Progenitor cell of endocrine pancreas (in vitro differentiated cells): Measurements from ENCODE around the gene DVL2. TPM values are rescaled to one million over a fixed set of nuclear protein-coding genes. Genes with fewer than 3 reads are reported as not detected.
A peak's percentile ranks its signal among the peaks of the same experiment; 100 is the strongest.

Experiments used
- DNase-seq: peaks from one replicate; pipeline ENCODE4 v3.0.0; 2021; ENCODE audit warnings: low spot score; ENCODE audit not compliant: unreplicated experiment
- H3K27ac Mint-ChIP-seq: 2 replicates; pipeline ENCODE4 v1.8.0; 2021; ENCODE audit warnings: mild to moderate bottlenecking, moderate library complexity, mixed read lengths
- H3K27me3 Mint-ChIP-seq: 2 replicates; pipeline ENCODE4 v1.8.0; 2021; ENCODE audit warnings: mixed read lengths
- H3K36me3 Mint-ChIP-seq: 2 replicates; pipeline ENCODE4 v1.8.0; 2022; ENCODE audit warnings: mixed read lengths; ENCODE audit not compliant: insufficient read depth
- H3K4me1 Mint-ChIP-seq: 2 replicates; pipeline ENCODE4 v1.8.0; 2021; ENCODE audit warnings: low read depth, mixed read lengths
- H3K4me3 Mint-ChIP-seq: 2 replicates; pipeline ENCODE4 v1.8.0; 2021; ENCODE audit warnings: low read depth, mild to moderate bottlenecking, moderate library complexity, mixed read lengths
- H3K9me3 Mint-ChIP-seq: 2 replicates; pipeline ENCODE4 v1.8.0; 2021; ENCODE audit warnings: low read depth, mixed read lengths
- total RNA-seq: library from RNA; stranded (reverse); gene quantifications from 2 replicates; pipeline ENCODE4 v1.2.1, GENCODE V29; 2021
- TF ChIP-seq, protein P1 (sequence below): fragments of 200-600 bp; sonication (generic); IDR thresholded peaks from one replicate; pipeline ENCODE4 v1.5.0; 2021; ENCODE audit warnings: antibody characterized with exemption, mild to moderate bottlenecking; ENCODE audit not compliant: unreplicated experiment

Gene DVL2
- total RNA-seq, 1 donor from 2014 or later = 104 TPM

DNA sequence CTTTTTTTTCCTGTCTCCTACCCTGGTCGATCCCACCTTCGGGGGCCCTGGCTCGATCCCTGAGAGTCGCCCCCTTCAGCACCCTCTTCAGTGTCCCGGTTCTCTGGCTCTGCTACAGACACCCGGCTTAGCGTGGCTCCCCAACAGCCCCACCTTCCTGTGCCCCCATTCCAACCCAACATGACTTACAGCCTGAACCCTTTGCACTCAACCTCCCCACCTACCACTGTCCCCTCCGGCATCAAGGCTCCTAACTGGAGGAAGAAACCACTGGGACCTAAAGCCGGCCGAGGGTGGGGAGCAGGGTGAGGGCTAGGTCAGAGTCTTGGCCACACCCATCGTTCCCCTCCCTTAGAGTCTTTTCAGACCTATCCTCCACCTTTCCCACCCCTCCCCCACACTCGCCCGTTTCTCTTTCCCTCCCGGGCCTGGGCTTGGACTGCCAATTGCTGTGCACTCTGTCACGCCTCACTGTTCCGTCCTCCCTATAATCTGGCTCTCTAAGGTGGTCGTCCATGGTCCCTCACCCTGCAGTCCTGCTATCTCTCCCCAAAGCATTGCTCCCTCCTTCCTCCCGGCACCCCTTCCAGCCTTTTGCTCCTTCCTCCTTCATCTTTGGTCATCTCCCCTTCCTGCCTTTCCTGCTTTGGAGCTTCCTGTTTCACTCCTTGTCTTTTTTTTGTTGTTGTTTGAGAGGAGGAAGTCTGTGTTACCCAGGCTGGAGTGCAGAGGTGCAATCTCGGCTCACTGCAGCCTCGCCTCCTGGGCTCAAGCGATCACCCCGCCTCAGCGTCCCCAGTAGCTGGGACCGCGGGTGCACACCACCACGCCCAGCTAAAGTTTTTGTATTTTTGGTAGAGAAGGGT is 28.9 kb upstream of the DVL2 start:
- H3K4me1 Mint-ChIP-seq = peaks cover 36% of the 10 kb centered on the region
- no peaks in the 10 kb centered on the region for H3K9me3 Mint-ChIP-seq
- peak overlapping the region; percentile 99 for H3K27ac Mint-ChIP-seq
- H3K27me3 Mint-ChIP-seq = no peaks in the 10 kb centered on the region
- TF ChIP-seq, protein P1, sequence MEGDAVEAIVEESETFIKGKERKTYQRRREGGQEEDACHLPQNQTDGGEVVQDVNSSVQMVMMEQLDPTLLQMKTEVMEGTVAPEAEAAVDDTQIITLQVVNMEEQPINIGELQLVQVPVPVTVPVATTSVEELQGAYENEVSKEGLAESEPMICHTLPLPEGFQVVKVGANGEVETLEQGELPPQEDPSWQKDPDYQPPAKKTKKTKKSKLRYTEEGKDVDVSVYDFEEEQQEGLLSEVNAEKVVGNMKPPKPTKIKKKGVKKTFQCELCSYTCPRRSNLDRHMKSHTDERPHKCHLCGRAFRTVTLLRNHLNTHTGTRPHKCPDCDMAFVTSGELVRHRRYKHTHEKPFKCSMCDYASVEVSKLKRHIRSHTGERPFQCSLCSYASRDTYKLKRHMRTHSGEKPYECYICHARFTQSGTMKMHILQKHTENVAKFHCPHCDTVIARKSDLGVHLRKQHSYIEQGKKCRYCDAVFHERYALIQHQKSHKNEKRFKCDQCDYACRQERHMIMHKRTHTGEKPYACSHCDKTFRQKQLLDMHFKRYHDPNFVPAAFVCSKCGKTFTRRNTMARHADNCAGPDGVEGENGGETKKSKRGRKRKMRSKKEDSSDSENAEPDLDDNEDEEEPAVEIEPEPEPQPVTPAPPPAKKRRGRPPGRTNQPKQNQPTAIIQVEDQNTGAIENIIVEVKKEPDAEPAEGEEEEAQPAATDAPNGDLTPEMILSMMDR = no peak
- DNase-seq = peak; percentile 54
- H3K4me3 Mint-ChIP-seq = peak overlapping the region; percentile 99
- H3K36me3 Mint-ChIP-seq = peaks cover 4% of the 10 kb centered on the region

DNA sequence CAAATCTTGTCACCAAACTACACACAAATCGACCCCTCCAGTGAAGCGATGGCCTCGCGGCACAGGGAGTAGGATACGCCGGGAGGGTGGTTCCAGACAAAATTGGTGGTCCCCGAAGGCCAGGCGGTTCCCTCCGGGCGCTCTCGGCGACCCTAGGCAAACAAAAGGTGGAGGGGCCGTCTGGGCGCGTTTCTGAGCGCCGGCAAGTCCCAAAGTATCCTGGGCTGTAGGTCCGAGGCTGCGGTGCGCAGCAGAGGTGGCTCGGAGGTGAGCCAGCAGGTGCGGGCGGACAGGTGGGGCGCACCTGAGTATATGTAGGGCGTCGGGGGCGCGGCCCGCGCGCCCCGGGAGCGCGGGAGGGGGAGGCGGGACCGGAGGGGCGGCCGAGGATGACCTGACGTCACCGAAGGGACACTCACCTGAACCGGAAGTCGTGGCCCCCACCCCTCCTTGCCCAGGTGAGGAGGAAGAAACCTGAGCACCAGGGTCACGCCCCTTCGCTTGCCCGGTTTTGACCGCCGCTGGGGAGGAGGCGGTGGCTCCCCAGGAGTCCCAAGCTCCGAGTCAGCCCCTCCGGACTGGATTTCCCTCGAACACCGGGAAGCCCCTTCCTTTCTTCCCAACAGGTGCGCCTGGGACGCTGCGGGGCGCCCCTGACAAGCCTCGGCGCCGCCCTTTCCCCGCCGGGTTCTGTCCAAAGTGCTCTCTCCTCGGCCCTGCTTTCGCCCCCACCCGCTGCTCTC is 28.0 kb upstream of the DVL2 start, which contains the start of gene CLDN7:
TSS of gene CLDN7 (minus strand) at position 287 of the 743 bp plus-strand sequence. CDS start 435 bp downstream, outside the sequence.
- TF ChIP-seq, protein P1 = peak; percentile 49
- DNase-seq = peak; percentile 86
- peak within 1 kb of the TSS; percentile 99 for H3K27ac Mint-ChIP-seq
- peak within 1 kb of the TSS; percentile 99 for H3K4me3 Mint-ChIP-seq
- peaks cover 4% of the 10 kb centered on the region for H3K36me3 Mint-ChIP-seq
- H3K4me1 Mint-ChIP-seq = peaks cover 36% of the 10 kb centered on the region
- H3K9me3 Mint-ChIP-seq = no peaks in the 10 kb centered on the region
- H3K27me3 Mint-ChIP-seq = no peaks in the 10 kb centered on the region

DNA sequence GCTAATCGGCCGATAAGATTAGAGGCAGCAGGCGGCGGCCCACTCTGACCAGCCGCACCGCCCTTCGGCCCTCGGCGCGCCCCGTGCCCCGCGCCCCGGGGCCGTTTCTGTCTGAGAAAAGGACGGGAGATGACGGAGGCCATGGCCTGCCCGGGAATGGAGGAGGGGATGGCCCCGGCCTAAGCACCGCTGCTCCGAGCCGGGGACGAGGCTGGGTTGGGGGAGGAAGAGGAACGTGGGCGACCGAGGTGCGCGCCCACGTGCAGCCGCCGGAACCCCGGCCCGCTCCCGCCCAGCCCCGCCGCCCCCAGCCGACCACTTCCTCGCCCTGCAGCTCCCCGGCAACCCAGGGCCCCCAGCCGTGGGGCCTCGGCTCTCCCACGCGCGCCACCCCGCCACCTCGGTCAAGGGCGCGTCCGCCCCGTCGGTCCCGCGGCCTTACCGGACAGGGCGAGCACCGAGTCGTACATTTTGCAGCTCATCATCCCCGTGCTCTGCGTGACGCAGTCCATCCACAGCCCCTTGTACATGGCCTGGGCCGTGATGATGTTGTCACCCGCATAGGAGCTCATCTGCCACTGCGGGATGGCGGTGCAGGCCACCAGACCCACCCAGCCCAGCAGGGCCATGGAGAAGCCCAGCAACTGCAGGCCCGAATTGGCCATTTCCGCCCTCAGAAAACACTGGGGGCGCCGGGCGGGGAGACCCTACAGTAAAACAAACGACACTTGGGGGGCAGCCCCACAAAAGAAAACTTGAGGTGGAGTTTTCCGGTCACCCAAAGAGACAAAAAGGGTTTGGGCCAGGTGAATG is 27.3 kb upstream of the DVL2 start:
- H3K27ac Mint-ChIP-seq = peak overlapping the region; percentile 99
- H3K36me3 Mint-ChIP-seq = peaks cover 7% of the 10 kb centered on the region

GRCh38 chr17:7260651-7261378 is 26.5 kb upstream of the DVL2 start:
- TF ChIP-seq, protein P1 = no peak
- peak overlapping the region; percentile 99 for H3K4me3 Mint-ChIP-seq
- no peaks in the 10 kb centered on the region for H3K27me3 Mint-ChIP-seq
- peaks cover 9% of the 10 kb centered on the region for H3K36me3 Mint-ChIP-seq
- peaks cover 33% of the 10 kb centered on the region for H3K4me1 Mint-ChIP-seq
- DNase-seq = peak; percentile 62
- peak overlapping the region; percentile 97 for H3K27ac Mint-ChIP-seq
- H3K9me3 Mint-ChIP-seq = no peaks in the 10 kb centered on the region

More for the DNA sequence above, 27.3 kb upstream of the DVL2 start:
- TF ChIP-seq, protein P1 = no peak
- Mint-ChIP-seq H3K9me3 (no peaks in the 10 kb centered on the region), H3K4me1 (peaks cover 33% of the 10 kb centered on the region), H3K4me3 (peak overlapping the region; percentile 99), H3K27me3 (no peaks in the 10 kb centered on the region)
- no peak for DNase-seq
